Measurements from ENCODE around the gene FJX1.

The FJX1 gene

DNA sequence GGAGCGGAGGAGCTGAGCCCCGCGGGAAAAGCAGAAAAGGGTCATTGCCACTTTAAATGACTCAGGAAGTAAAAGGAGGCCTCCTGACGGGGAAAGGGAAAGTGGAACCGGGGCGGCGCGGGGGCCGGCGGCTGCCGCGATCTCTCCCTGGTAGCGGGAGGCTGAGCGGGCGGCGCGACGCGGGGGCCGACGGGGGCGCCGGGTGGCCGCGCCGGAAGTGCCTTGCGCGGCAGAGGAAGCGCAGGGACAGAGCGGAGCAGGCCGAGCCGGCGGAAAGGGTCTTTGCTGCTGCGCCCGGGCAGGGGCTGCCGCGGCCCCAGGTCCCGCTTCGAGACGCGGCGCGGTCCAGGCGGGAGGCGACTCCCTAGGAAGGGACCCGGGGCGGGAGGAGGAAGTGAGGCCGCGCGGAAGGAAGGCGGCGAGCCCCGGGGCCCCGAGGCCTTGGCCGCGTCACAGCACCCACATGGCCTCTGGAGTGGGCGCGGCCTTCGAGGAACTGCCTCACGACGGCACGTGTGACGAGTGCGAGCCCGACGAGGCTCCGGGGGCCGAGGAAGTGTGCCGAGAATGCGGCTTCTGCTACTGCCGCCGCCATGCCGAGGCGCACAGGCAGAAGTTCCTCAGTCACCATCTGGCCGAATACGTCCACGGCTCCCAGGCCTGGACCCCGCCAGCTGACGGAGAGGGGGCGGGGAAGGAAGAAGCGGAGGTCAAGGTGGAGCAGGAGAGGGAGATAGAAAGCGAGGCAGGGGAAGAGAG lies 44.6 kb downstream of the FJX1 start, which contains the start of gene TRIM44 (continued):
- no peak for TF ChIP-seq ZNF701 (tag by site-specific recombination; IDR thresholded peaks at IDR 0.05)
- TF ChIP-seq, protein P1, sequence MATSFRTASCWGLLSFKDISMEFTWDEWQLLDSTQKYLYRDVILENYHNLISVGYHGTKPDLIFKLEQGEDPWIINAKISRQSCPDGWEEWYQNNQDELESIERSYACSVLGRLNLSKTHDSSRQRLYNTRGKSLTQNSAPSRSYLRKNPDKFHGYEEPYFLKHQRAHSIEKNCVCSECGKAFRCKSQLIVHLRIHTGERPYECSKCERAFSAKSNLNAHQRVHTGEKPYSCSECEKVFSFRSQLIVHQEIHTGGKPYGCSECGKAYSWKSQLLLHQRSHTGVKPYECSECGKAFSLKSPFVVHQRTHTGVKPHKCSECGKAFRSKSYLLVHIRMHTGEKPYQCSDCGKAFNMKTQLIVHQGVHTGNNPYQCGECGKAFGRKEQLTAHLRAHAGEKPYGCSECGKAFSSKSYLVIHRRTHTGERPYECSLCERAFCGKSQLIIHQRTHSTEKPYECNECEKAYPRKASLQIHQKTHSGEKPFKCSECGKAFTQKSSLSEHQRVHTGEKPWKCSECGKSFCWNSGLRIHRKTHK (tag by site-specific recombination; IDR thresholded peaks at IDR 0.05) = no peak
- TF ChIP-seq ZNF600 (tag by site-specific recombination; IDR thresholded peaks at IDR 0.05) = peak; percentile 15; the same call in 1 of the 2 replicates
- TF ChIP-seq ZNF548 (tag by site-specific recombination; IDR thresholded peaks at IDR 0.05) = no peak
- TF ChIP-seq ZNF341 (tag by site-specific recombination; IDR thresholded peaks at IDR 0.05; ENCODE audit: low read depth) = no peak
- no peak for TF ChIP-seq ZNF138 (tag by site-specific recombination; IDR thresholded peaks at IDR 0.05; ENCODE audit: borderline replicate concordance)
- TF ChIP-seq, protein P2, sequence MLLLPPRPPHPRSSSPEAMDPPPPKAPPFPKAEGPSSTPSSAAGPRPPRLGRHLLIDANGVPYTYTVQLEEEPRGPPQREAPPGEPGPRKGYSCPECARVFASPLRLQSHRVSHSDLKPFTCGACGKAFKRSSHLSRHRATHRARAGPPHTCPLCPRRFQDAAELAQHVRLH (tag by site-specific recombination; IDR thresholded peaks at IDR 0.05) = peak; percentile 79; the same call in 1 of the 2 replicates
- no peak for TF ChIP-seq ZNF174 (tag by site-specific recombination; IDR thresholded peaks at IDR 0.05)
- no peak for TF ChIP-seq ZNF530 (tag by site-specific recombination; IDR thresholded peaks at IDR 0.05; ENCODE audit: low read depth)
- TF ChIP-seq ZNF211 (tag by site-specific recombination; IDR thresholded peaks at IDR 0.05; ENCODE audit: low read depth) = no peak
- 0 out of 2 replicates have a peak, but pooled peaks have one; percentile 33 for TF ChIP-seq ZNF792 (tag by site-specific recombination; IDR thresholded peaks at IDR 0.05)
- TF ChIP-seq, protein P3, sequence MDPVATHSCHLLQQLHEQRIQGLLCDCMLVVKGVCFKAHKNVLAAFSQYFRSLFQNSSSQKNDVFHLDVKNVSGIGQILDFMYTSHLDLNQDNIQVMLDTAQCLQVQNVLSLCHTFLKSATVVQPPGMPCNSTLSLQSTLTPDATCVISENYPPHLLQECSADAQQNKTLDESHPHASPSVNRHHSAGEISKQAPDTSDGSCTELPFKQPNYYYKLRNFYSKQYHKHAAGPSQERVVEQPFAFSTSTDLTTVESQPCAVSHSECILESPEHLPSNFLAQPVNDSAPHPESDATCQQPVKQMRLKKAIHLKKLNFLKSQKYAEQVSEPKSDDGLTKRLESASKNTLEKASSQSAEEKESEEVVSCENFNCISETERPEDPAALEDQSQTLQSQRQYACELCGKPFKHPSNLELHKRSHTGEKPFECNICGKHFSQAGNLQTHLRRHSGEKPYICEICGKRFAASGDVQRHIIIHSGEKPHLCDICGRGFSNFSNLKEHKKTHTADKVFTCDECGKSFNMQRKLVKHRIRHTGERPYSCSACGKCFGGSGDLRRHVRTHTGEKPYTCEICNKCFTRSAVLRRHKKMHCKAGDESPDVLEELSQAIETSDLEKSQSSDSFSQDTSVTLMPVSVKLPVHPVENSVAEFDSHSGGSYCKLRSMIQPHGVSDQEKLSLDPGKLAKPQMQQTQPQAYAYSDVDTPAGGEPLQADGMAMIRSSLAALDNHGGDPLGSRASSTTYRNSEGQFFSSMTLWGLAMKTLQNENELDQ (tag by site-specific recombination; IDR thresholded peaks at IDR 0.05; ENCODE audit: low read depth) = no peak
- TF ChIP-seq SCRT1 (tag by site-specific recombination; IDR thresholded peaks at IDR 0.05; ENCODE audit: borderline replicate concordance) = no peak
- TF ChIP-seq, protein P4, sequence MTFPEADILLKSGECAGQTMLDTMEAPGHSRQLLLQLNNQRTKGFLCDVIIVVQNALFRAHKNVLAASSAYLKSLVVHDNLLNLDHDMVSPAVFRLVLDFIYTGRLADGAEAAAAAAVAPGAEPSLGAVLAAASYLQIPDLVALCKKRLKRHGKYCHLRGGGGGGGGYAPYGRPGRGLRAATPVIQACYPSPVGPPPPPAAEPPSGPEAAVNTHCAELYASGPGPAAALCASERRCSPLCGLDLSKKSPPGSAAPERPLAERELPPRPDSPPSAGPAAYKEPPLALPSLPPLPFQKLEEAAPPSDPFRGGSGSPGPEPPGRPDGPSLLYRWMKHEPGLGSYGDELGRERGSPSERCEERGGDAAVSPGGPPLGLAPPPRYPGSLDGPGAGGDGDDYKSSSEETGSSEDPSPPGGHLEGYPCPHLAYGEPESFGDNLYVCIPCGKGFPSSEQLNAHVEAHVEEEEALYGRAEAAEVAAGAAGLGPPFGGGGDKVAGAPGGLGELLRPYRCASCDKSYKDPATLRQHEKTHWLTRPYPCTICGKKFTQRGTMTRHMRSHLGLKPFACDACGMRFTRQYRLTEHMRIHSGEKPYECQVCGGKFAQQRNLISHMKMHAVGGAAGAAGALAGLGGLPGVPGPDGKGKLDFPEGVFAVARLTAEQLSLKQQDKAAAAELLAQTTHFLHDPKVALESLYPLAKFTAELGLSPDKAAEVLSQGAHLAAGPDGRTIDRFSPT (tag by site-specific recombination; IDR thresholded peaks at IDR 0.05) = no peak
- TF ChIP-seq ZNF660 (tag by site-specific recombination; IDR thresholded peaks at IDR 0.05) = no peak; the same call in none of the 2 replicates
- TF ChIP-seq KLF1 (tag by site-specific recombination; IDR thresholded peaks at IDR 0.05) = peak; percentile 46
- no peak for TF ChIP-seq MZF1 (tag by site-specific recombination; IDR thresholded peaks at IDR 0.05; ENCODE audit: borderline replicate concordance)
- no peak for TF ChIP-seq ZNF140 (tag by site-specific recombination; IDR thresholded peaks at IDR 0.05)
- TF ChIP-seq, protein P5, sequence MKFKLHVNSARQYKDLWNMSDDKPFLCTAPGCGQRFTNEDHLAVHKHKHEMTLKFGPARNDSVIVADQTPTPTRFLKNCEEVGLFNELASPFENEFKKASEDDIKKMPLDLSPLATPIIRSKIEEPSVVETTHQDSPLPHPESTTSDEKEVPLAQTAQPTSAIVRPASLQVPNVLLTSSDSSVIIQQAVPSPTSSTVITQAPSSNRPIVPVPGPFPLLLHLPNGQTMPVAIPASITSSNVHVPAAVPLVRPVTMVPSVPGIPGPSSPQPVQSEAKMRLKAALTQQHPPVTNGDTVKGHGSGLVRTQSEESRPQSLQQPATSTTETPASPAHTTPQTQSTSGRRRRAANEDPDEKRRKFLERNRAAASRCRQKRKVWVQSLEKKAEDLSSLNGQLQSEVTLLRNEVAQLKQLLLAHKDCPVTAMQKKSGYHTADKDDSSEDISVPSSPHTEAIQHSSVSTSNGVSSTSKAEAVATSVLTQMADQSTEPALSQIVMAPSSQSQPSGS (tag by site-specific recombination; IDR thresholded peaks at IDR 0.05; ENCODE audit: low read depth) = no peak
- TF ChIP-seq ZNF571 (tag by site-specific recombination; IDR thresholded peaks at IDR 0.05) = no peak
- TF ChIP-seq, protein P6, sequence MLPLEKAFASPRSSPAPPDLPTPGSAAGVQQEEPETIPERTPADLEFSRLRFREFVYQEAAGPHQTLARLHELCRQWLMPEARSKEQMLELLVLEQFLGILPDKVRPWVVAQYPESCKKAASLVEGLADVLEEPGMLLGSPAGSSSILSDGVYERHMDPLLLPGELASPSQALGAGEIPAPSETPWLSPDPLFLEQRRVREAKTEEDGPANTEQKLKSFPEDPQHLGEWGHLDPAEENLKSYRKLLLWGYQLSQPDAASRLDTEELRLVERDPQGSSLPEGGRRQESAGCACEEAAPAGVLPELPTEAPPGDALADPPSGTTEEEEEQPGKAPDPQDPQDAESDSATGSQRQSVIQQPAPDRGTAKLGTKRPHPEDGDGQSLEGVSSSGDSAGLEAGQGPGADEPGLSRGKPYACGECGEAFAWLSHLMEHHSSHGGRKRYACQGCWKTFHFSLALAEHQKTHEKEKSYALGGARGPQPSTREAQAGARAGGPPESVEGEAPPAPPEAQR (tag by site-specific recombination; IDR thresholded peaks at IDR 0.05) = no peak
- TF ChIP-seq, protein P7, sequence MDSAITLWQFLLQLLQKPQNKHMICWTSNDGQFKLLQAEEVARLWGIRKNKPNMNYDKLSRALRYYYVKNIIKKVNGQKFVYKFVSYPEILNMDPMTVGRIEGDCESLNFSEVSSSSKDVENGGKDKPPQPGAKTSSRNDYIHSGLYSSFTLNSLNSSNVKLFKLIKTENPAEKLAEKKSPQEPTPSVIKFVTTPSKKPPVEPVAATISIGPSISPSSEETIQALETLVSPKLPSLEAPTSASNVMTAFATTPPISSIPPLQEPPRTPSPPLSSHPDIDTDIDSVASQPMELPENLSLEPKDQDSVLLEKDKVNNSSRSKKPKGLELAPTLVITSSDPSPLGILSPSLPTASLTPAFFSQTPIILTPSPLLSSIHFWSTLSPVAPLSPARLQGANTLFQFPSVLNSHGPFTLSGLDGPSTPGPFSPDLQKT (IDR thresholded peaks at IDR 0.05; ENCODE audit: borderline replicate concordance, low read depth, low read length) = no peak
- TF ChIP-seq ZNF654 (tag by site-specific recombination; IDR thresholded peaks at IDR 0.05; ENCODE audit: low read depth) = no peak
- no peak for TF ChIP-seq ZNF16 (tag by site-specific recombination; IDR thresholded peaks at IDR 0.05; ENCODE audit: low read depth)
- no peak for TF ChIP-seq ZNF558 (tag by site-specific recombination; IDR thresholded peaks at IDR 0.05)
- TF ChIP-seq ZNF157 (tag by site-specific recombination; IDR thresholded peaks at IDR 0.05) = no peak
- TF ChIP-seq ZNF48 (tag by site-specific recombination; IDR thresholded peaks at IDR 0.05) = no peak
- no peak for TF ChIP-seq MEIS1 (CRISPR knock-in tag; IDR thresholded peaks at IDR 0.05; ENCODE audit: borderline replicate concordance)
- TF ChIP-seq ZNF133 (tag by site-specific recombination; IDR thresholded peaks at IDR 0.05) = no peak
- TF ChIP-seq ZNF202 (tag by site-specific recombination; IDR thresholded peaks at IDR 0.05; ENCODE audit: borderline replicate concordance) = no peak; the same call in 1 of the 2 replicates

Measured in HEK293 (cell line).